Measurements from ENCODE around the gene MRPS22. TPM values are rescaled to one million over a fixed set of nuclear protein-coding genes. Genes with fewer than 3 reads are reported as not detected.

MRPS22 gene
- total and polyA plus RNA-seq, 9 of the 15 experiments (the other 6 are each of a cell fraction or from before 2014, with no cell fraction given), result 148 to 397 (median 229) TPM

DNA sequence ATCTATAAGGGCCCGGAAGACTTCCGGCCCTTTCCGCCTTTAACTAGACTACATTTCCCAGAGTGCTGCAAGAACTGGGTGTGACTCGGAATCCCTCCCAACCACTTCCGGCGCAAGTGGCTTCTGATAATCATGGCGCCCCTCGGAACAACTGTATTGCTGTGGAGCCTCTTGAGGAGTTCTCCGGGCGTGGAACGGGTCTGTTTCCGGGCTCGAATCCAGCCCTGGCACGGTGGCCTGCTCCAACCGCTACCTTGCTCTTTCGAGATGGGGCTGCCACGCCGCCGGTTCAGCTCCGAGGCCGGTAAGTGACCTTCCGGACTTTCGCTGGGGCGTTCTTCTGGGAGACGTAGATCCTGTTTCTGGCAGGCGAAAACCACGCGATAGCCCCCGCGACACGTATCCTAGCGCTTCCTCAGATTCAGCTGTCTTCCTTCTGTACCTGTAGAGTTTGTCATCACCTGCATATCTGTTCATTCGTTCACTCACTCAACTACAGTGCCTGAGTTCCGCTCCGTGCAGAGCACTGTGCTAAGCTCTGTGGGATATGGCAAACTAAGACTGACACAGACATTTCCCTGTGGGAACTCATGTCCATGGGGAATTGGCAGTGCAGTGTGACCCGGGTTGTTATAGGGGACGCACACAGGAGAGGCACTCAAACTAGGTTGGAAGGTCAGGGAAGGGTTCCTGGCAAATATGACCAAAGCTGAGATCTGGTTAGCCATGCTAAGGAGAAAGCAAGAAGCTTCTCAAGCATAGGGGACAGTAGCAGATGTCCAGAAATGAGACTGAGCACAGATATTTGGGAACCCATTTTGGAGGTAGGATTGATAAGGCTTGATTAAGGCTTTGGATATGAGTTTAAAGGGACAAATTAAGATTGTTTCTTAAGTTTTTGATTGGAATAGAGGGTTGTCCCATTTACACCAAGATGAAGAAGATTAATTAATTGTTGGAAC, at the start of gene MRPS22 (continued):
- TF ChIP-seq, protein P1, sequence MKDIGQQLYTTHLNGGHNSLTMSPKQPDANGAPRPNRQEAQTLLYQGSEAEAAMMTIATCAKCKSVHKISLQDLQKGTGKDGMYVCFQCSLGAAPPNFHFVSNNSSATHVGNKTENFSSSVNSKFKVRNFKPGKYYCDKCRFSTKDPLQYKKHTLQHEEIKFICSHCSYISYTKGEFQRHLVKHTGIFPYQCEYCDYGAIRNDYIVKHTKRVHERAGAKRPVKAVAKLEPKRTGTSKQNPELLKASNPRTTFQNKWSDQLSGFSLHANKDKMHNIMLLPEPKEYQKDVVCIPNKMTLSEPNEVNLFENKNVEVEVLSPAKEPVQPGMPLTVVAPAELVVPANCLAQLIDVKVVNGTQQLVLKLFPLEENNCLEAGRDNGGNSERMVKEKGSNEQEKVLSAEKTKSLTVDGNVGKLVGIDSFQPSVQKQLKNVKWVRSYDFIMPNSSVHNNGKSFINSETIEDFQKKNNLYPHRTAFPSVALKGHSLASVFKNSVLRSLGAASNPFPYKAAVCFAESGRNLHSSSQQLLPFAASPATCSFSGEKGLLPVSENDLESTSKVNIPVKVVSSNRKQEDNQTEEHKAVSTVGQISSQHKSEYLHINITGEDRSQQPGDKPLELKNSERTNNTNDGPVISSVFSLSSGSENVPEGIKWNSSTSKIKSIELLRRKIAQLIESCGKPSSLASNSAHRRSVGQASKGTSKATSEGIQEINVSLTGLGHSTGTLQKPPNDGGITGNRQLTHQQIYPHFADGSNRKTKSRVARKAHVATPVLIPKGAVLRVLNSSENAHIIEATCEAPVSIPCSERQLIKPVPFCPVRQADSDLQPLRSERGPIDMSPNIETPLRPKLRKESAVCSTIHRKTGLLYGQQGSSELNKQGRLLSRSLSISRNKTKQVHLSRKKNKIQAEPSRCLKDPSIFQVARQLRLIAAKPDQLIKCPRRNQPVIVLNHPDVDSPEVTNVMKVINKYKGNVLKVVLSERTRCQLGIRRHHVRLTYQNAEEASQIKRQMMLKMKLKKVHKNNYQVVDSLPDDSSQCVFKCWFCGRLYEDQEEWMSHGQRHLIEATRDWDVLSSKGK (CRISPR knock-in tag; IDR thresholded peaks at IDR 0.05), result no peak
- TF ChIP-seq ZNF699 (CRISPR knock-in tag; IDR thresholded peaks at IDR 0.05; ENCODE audit: insufficient replicate concordance) (no peak), RBM34 (IDR thresholded peaks at IDR 0.05; ENCODE audit: borderline replicate concordance, insufficient read depth, low read length) (no peak), HNRNPUL1 (IDR thresholded peaks at IDR 0.05; ENCODE audit: low read length) (no peak), SP1 (CRISPR knock-in tag; IDR thresholded peaks at IDR 0.05) (0 out of 2 replicates have a peak, but pooled peaks have one; percentile 8), ZBTB7A (IDR thresholded peaks at IDR 0.05; ENCODE audit: borderline replicate concordance, control insufficient read depth, low read depth, low read length) (peak; percentile 19; the same call in 1 of the 2 replicates), ZNF324 (CRISPR knock-in tag; IDR thresholded peaks at IDR 0.05) (no peak), NCOA1 (IDR thresholded peaks at IDR 0.05; ENCODE audit: low read depth) (peak; percentile 93), POLR2H (tag; IDR thresholded peaks at IDR 0.05; ENCODE audit: low read depth) (0 out of 2 replicates have a peak, but pooled peaks have one; percentile 10)
- TF ChIP-seq, protein P2, sequence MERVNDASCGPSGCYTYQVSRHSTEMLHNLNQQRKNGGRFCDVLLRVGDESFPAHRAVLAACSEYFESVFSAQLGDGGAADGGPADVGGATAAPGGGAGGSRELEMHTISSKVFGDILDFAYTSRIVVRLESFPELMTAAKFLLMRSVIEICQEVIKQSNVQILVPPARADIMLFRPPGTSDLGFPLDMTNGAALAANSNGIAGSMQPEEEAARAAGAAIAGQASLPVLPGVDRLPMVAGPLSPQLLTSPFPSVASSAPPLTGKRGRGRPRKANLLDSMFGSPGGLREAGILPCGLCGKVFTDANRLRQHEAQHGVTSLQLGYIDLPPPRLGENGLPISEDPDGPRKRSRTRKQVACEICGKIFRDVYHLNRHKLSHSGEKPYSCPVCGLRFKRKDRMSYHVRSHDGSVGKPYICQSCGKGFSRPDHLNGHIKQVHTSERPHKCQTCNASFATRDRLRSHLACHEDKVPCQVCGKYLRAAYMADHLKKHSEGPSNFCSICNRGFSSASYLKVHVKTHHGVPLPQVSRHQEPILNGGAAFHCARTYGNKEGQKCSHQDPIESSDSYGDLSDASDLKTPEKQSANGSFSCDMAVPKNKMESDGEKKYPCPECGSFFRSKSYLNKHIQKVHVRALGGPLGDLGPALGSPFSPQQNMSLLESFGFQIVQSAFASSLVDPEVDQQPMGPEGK (CRISPR knock-in tag; IDR thresholded peaks at IDR 0.05; ENCODE audit: borderline replicate concordance), result no peak
- TF ChIP-seq, protein P3, sequence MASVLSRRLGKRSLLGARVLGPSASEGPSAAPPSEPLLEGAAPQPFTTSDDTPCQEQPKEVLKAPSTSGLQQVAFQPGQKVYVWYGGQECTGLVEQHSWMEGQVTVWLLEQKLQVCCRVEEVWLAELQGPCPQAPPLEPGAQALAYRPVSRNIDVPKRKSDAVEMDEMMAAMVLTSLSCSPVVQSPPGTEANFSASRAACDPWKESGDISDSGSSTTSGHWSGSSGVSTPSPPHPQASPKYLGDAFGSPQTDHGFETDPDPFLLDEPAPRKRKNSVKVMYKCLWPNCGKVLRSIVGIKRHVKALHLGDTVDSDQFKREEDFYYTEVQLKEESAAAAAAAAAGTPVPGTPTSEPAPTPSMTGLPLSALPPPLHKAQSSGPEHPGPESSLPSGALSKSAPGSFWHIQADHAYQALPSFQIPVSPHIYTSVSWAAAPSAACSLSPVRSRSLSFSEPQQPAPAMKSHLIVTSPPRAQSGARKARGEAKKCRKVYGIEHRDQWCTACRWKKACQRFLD (CRISPR knock-in tag; IDR thresholded peaks at IDR 0.05), result no peak
- TF ChIP-seq, protein P4, sequence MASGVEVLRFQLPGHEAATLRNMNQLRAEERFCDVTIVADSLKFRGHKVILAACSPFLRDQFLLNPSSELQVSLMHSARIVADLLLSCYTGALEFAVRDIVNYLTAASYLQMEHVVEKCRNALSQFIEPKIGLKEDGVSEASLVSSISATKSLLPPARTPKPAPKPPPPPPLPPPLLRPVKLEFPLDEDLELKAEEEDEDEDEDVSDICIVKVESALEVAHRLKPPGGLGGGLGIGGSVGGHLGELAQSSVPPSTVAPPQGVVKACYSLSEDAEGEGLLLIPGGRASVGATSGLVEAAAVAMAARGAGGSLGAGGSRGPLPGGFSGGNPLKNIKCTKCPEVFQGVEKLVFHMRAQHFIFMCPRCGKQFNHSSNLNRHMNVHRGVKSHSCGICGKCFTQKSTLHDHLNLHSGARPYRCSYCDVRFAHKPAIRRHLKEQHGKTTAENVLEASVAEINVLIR (CRISPR knock-in tag; IDR thresholded peaks at IDR 0.05), result no peak
